Measurements from ENCODE around the gene DLGAP1.

DNA sequence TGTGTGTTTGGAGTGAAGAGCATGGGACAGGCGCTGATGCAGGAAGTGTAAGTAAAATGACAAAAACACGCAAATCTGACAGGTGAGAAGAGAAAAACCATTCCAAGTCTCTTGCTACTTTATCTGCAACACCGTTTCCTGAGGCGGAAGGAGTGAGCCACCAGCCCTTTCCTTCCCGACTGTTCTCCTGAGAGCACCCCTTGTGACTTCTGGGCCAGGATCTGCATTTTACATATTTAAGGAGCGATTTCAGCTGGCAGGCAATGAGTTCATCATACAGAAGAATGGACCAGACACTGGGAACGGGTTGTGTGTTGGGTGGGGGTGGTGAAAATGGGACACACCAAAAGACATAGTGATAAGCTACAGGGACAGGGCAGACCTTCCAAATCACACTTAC, 727.8 kb downstream of the DLGAP1 start:
- TF ChIP-seq POLR2A (IDR thresholded peaks at IDR 0.05; ENCODE audit: low read length) (no peak), GATA1 (IDR thresholded peaks at IDR 0.05; ENCODE audit: low read depth, low read length) (no peak)

Measured in erythroblast (primary cell).